Calu3 (cell line): Measurements from ENCODE around the gene UBQLN4. TPM values are rescaled to one million over a fixed set of nuclear protein-coding genes. Genes with fewer than 3 reads are reported as not detected.

Experiments
- BruUV-seq: library from RNA; stranded (reverse); fragments of 400-500 nt; replicated peaks from 2 replicates; lab custom pipeline; 2021; lab: Mats Ljungman, UMichigan
- CTCF ChIA-PET: fragments of 300-600 bp; sonication (Branson Sonifier 250); formaldehyde crosslinking; loops from one replicate; lab custom pipeline; 2022; ENCODE audit warnings: antibody characterized with exemption; lab: Charles Lee
- DNase-seq: peaks from one replicate; pipeline ENCODE4 v3.0.0; 2022
- H3K27ac Mint-ChIP-seq: one replicate; pipeline ENCODE4 v1.8.0; 2022; ENCODE audit warnings: mixed read lengths; ENCODE audit not compliant: unreplicated experiment
- H3K27me3 Mint-ChIP-seq: one replicate; pipeline ENCODE4 v1.8.0; 2022; ENCODE audit warnings: mixed read lengths; ENCODE audit not compliant: unreplicated experiment
- H3K36me3 Mint-ChIP-seq: one replicate; pipeline ENCODE4 v1.8.0; 2022; ENCODE audit warnings: mild to moderate bottlenecking, moderate library complexity, mixed read lengths; ENCODE audit not compliant: insufficient read depth, unreplicated experiment
- H3K4me1 Mint-ChIP-seq: one replicate; pipeline ENCODE4 v1.8.0; 2022; ENCODE audit warnings: mild to moderate bottlenecking, low read depth, mixed read lengths; ENCODE audit not compliant: unreplicated experiment
- H3K4me3 Mint-ChIP-seq: one replicate; pipeline ENCODE4 v1.8.0; 2022; ENCODE audit warnings: mild to moderate bottlenecking, low read depth, moderate library complexity, mixed read lengths; ENCODE audit not compliant: unreplicated experiment
- H3K9me3 Mint-ChIP-seq: one replicate; pipeline ENCODE4 v1.8.0; 2022; ENCODE audit warnings: low read depth, mixed read lengths; ENCODE audit not compliant: unreplicated experiment
- CTCF ChIP-seq: fragments of 200-600 bp; IDR thresholded peaks from one replicate; pipeline ENCODE4 v1.8.0; 2022; ENCODE audit warnings: antibody characterized with exemption; ENCODE audit not compliant: unreplicated experiment
- intact Hi-C: fragments of 100-400 bp; cut with micrococcal nuclease; formaldehyde crosslinking; loops from one replicate; pipeline ENCODE4 v1.10.0; 2022; ENCODE audit not compliant: unreplicated experiment
- total RNA-seq: library from RNA; stranded (reverse); gene quantifications from 2 replicates; pipeline ENCODE4 v1.2.3, GENCODE V29; 2022

The UBQLN4 gene
- total RNA-seq, 1 experiment from 2014 or later, result 77.3 TPM

GRCh38 chr1:156065212-156065611 is 11.6 kb upstream of the UBQLN4 start:
- intact Hi-C loops, result loop anchor here (5.0 kb wide), 1 partner anchor 123 kb away; the partner anchor contains the start of gene RXFP4
- CTCF ChIA-PET, result interaction anchor here (0.6 to 2.3 kb wide), 3 partner anchors 8 to 62 kb away, joined by 3 to 7 read pairs (median 3); no protein-coding TSS in a partner anchor
- no peak overlapping the region for H3K4me3 Mint-ChIP-seq
- no peaks in the 10 kb centered on the region for H3K9me3 Mint-ChIP-seq
- BruUV-seq, result no TSS peak
- H3K36me3 Mint-ChIP-seq, result peaks cover 85% of the 10 kb centered on the region
- no peaks in the 10 kb centered on the region for H3K27me3 Mint-ChIP-seq
- no peak overlapping the region for H3K27ac Mint-ChIP-seq
- no peak for TF ChIP-seq CTCF
- no peak for DNase-seq
- peaks cover 41% of the 10 kb centered on the region for H3K4me1 Mint-ChIP-seq

GRCh38 chr1:156064615-156065014 is 11.0 kb upstream of the UBQLN4 start:
- no peak overlapping the region for H3K4me3 Mint-ChIP-seq
- H3K4me1 Mint-ChIP-seq, result peaks cover 41% of the 10 kb centered on the region
- H3K9me3 Mint-ChIP-seq, result no peaks in the 10 kb centered on the region
- CTCF ChIA-PET, result interaction anchor here (0.5 to 0.6 kb wide), 2 partner anchors 9 to 56 kb away, joined by 3 to 5 read pairs; no protein-coding TSS in a partner anchor
- H3K36me3 Mint-ChIP-seq, result peaks cover 85% of the 10 kb centered on the region
- H3K27ac Mint-ChIP-seq, result no peak overlapping the region
- H3K27me3 Mint-ChIP-seq, result no peaks in the 10 kb centered on the region
- no peak for DNase-seq
- no TSS peak for BruUV-seq
- intact Hi-C loops, result loop anchor here (5.0 kb wide), 2 partner anchors 42 to 122 kb away; partner anchors contain the start of genes RXFP4 and SSR2
- no peak for TF ChIP-seq CTCF

DNA sequence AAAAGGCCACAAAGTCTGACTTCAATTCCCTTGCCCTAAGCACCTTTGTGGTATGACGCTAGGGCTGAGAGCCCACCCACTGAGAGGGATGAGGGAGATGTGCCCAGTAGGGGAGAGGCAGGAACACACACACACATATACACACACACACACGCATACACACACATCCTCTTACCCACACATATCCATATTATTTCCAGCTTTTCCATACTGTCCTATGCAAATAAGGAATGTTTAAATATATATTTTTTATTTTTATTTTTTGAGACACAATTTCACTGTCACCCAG is 10.3 kb upstream of the UBQLN4 start:
- BruUV-seq, result no TSS peak
- no peak for TF ChIP-seq CTCF
- Mint-ChIP-seq H3K4me1 (peaks cover 41% of the 10 kb centered on the region), H3K4me3 (no peak overlapping the region), H3K36me3 (peaks cover 91% of the 10 kb centered on the region), H3K9me3 (no peaks in the 10 kb centered on the region), H3K27ac (no peak overlapping the region), H3K27me3 (no peaks in the 10 kb centered on the region)
- intact Hi-C loops, result loop anchor here (5.0 kb wide), 1 partner anchor 42 kb away; the partner anchor contains the start of gene SSR2
- DNase-seq, result no peak
- CTCF ChIA-PET, result no interaction called here

DNA sequence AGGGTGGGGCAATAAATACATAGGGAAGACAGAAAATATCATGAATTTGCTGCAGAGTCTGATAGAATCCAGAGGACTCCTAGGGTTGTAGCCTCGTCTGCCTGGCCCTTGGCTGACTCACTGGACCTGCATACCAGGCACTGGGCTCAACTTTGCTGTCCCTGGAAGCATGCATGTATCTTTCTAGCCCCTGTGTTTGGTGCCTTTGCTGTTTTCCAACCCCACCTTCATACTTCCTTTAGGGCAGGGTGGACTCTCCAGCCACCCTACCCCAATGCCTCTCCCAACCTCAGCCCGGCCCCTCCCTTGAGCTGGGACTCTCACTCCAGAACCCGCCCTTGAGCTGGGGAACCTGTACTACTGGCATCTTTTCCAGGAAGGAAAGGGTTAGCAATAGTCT is 8.6 kb upstream of the UBQLN4 start:
- BruUV-seq, result no TSS peak
- TF ChIP-seq CTCF, result no peak
- H3K36me3 Mint-ChIP-seq, result peaks cover 79% of the 10 kb centered on the region
- CTCF ChIA-PET, result interaction anchor here (0.5 to 1.2 kb wide), 5 partner anchors 9 to 963 kb away, joined by 3 to 9 read pairs (median 4); partner anchors contain the start of gene UBQLN4
- no peaks in the 10 kb centered on the region for H3K27me3 Mint-ChIP-seq
- peak overlapping the region; percentile 96 for H3K4me3 Mint-ChIP-seq
- peaks cover 41% of the 10 kb centered on the region for H3K4me1 Mint-ChIP-seq
- DNase-seq, result peak; percentile 31
- H3K9me3 Mint-ChIP-seq, result no peaks in the 10 kb centered on the region
- peak overlapping the region; percentile 98 for H3K27ac Mint-ChIP-seq
- intact Hi-C loops, result loop anchor here (5.0 kb wide), 1 partner anchor 40 kb away; the partner anchor contains the start of gene SSR2
